Activated naive CD4-positive, alpha-beta T cell (primary cell): ENCODE measurements around the gene GRK6.
A peak's percentile ranks its signal among the peaks of the same experiment; 100 is the strongest.

Experiments used
- DNase-seq, 4 experiments: peaks; one replicate each; lab custom pipeline; 2025; lab: John Stamatoyannopoulos, UW

GRK6 gene

GRCh38 chr5:177440990-177441780, 14.7 kb downstream of the GRK6 start:
- DNase-seq: no peak

GRCh38 chr5:177442066-177442826, 15.8 kb downstream of the GRK6 start:
- no peak for DNase-seq

GRCh38 chr5:177443144-177443983, 16.9 kb downstream of the GRK6 start:
- no peak for DNase-seq

- no peak for DNase-seq
Measured at GRCh38 chr5:177444106-177445051, 17.9 kb downstream of the GRK6 start.

GRCh38 chr5:177445052-177445916, 18.8 kb downstream of the GRK6 start:
- no peak for DNase-seq

GRCh38 chr5:177445917-177446199, 19.4 kb downstream of the GRK6 start:
- no peak for DNase-seq

GRCh38 chr5:177446200-177447065, 20.0 kb downstream of the GRK6 start, which contains the start of gene PRR7:
PRR7 (plus strand) TSS chr5:177446814; CDS start chr5:177455068, 8,254 bp downstream.
- peak in 3 of 4 experiments; percentile 35 to 72 (median 56) for DNase-seq

- DNase-seq: peak in 3 of 4 experiments; percentile 34 to 70 (median 65)
Measured at GRCh38 chr5:177447066-177447610, 20.7 kb downstream of the GRK6 start.

- DNase-seq: no peak
Measured at GRCh38 chr5:177447611-177448243, 21.3 kb downstream of the GRK6 start.

- DNase-seq: no peak
Measured at GRCh38 chr5:177448244-177448950, 21.9 kb downstream of the GRK6 start.

- DNase-seq: no peak
Measured at GRCh38 chr5:177449140-177450061, 22.9 kb downstream of the GRK6 start.

- DNase-seq: no peak
Measured at GRCh38 chr5:177450667-177451424, 24.4 kb downstream of the GRK6 start.

- no peak for DNase-seq
Measured at GRCh38 chr5:177452688-177453638, 26.5 kb downstream of the GRK6 start.

- DNase-seq: no peak
Measured at GRCh38 chr5:177453852-177454396, 27.4 kb downstream of the GRK6 start.
